Left ventricle myocardium inferior (tissue), 1 donor: Measurements from ENCODE around the gene TMEM163. TPM values are rescaled to one million over a fixed set of nuclear protein-coding genes. Genes with fewer than 3 reads are reported as not detected.
"Not testable (repeated sequence)": the region's sequence is repeated elsewhere in the genome, so short reads cannot be mapped to it uniquely, and the experiment has no call there.

ENCODE experiments used
- DNase-seq: peaks from one replicate; pipeline ENCODE4 v3.0.0-alpha.2; 2020
- H3K27ac ChIP-seq: fragments of 200-600 bp; replicated peaks from 2 replicates; pipeline ENCODE4 v1.8.0; 2021
- H3K27me3 ChIP-seq: fragments of 200-600 bp; 2 replicates; pipeline ENCODE4 v1.8.0; 2021; ENCODE audit warnings: low read depth
- H3K36me3 ChIP-seq: fragments of 200-600 bp; 2 replicates; pipeline ENCODE4 v1.8.0; 2021
- H3K4me1 ChIP-seq: fragments of 200-600 bp; 2 replicates; pipeline ENCODE4 v1.8.0; 2021
- H3K4me3 ChIP-seq: fragments of 200-600 bp; 2 replicates; pipeline ENCODE4 v1.8.0; 2021; ENCODE audit warnings: mild to moderate bottlenecking, moderate library complexity
- H3K9me3 ChIP-seq: fragments of 200-600 bp; replicated peaks from 2 replicates; pipeline ENCODE4 v1.8.0; 2021
- CTCF ChIP-seq: fragments of 200-600 bp; IDR thresholded peaks from 2 replicates; pipeline ENCODE4 v1.8.0; 2021; ENCODE audit warnings: antibody characterized with exemption, mild to moderate bottlenecking, borderline replicate concordance
- intact Hi-C: fragments of 100-400 bp; cut with micrococcal nuclease; formaldehyde crosslinking; loops from one replicate; pipeline ENCODE4 v1.11.0; 2022
- total RNA-seq: library from RNA; stranded (reverse); fragmentation: NEBNext Ultra II Directional; extraction: Animal tissue kit (Norgen Biotek cat#: 25700); gene quantifications from one replicate; pipeline ENCODE4 v1.2.1, GENCODE V29; 2021
- donor health status: DM: no; HTN: yes; CAD: no; lungs with severe emphysema.

The TMEM163 gene
- total RNA-seq, 1 donor from 2014 or later, result 0.22 TPM

- no peak for TF ChIP-seq CTCF
- no peak overlapping the region for H3K4me3 ChIP-seq
- peaks cover 24% of the 10 kb centered on the region for H3K4me1 ChIP-seq
- no peaks in the 10 kb centered on the region for H3K27me3 ChIP-seq
- H3K36me3 ChIP-seq, result no peaks in the 10 kb centered on the region
- DNase-seq, result no peak
- no peak overlapping the region for H3K27ac ChIP-seq
- intact Hi-C loops, result no loop called here
- H3K9me3 ChIP-seq, result no peaks in the 10 kb centered on the region
These were observed 228.9 kb downstream of the TMEM163 start for GRCh38 chr2:134489732-134490384.

DNA sequence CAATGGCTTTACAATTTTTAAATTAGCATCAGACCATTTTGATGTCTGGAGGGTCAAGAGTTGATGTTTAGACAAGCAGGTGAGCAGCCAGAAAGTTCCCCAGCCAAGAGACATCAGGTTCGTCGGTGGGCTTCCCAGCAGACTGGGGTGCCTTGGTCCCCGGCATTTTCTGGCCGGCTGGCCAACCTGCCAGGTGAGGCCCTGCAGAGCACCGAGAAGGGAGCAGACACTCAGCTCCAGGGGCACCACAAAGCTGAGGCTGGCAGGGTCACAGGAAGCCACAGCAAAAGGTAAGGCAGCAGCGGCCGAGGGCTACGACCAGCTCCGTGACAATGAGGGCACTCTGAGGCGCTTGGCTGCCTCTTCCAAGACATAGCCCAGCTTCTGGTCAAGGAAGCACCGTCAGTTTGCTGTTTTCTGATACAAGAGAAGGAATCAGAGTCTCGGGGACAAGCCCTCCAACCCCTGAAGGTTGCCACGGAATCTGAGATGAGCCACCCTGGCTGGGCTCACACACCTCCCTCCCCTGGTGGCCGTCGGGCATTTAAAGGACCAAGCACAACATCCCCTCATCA lies 235.9 kb downstream of the TMEM163 start:
- Histone ChIP-seq H3K4me1 (no peaks in the 10 kb centered on the region), H3K36me3 (no peaks in the 10 kb centered on the region), H3K27me3 (no peaks in the 10 kb centered on the region), H3K4me3 (no peak overlapping the region), H3K9me3 (no peaks in the 10 kb centered on the region), H3K27ac (no peak overlapping the region)
- intact Hi-C loops, result no loop called here
- no peak for DNase-seq
- TF ChIP-seq CTCF, result no peak

DNA sequence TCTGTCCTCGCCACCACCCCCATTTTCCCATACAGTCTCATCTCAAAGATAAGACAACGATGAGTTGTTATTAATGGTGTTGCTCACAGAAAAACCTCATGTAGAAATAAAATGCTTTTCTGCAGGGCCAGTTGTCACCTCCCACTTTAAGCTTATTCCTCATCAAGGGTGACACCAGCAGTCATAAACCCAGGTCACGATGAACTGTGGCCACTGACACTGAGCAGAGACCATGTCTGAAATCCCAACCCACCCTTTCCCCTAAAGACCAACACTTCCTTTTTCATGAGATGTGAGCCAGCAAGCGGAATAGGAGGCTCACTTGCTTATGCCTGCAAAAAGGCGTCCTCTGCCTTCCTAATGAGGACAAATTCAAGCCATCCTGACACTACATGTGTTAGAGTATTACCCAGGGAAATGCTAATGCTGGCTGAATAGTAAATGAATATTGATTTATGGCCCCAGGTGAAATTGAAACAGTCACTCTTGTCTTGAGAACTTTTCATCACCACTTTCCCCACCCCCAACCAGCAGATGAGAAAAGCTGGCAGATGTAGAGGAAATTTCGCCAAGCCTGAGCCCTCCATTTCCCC lies 236.6 kb downstream of the TMEM163 start:
- Histone ChIP-seq H3K4me3 (no peak overlapping the region), H3K27me3 (no peaks in the 10 kb centered on the region), H3K27ac (no peak overlapping the region), H3K36me3 (no peaks in the 10 kb centered on the region), H3K9me3 (no peaks in the 10 kb centered on the region), H3K4me1 (no peaks in the 10 kb centered on the region)
- intact Hi-C loops, result no loop called here
- DNase-seq, result no peak
- TF ChIP-seq CTCF, result no peak

- Histone ChIP-seq H3K4me3 (no peak overlapping the region), H3K4me1 (no peaks in the 10 kb centered on the region), H3K9me3 (no peaks in the 10 kb centered on the region), H3K36me3 (no peaks in the 10 kb centered on the region), H3K27me3 (no peaks in the 10 kb centered on the region), H3K27ac (no peak overlapping the region)
- no peak for DNase-seq
- no peak for TF ChIP-seq CTCF
- intact Hi-C loops, result no loop called here
These were observed 239.0 kb downstream of the TMEM163 start for GRCh38 chr2:134479696-134480330.

DNA sequence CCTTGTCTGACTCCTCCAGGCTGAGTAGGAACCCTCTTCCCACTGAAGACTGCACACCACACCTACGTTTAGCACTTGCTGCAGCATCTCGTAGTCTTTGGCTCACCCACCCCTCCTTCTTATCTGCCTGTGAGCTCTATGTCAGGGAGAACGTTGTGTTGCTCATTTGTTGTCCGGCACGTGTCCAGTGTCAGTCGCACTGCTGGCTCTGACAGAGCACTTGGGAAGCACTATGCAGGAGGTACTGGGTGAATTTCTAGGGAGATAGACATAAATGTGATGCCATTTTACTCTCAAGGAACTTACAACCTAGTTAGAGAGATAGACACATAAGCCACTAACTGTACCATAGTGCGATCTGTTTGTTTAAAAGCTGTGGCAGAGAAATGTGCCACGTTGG lies 241.8 kb downstream of the TMEM163 start:
- H3K27me3 ChIP-seq, intact Hi-C loops, H3K4me3 ChIP-seq, DNase-seq, H3K27ac ChIP-seq, H3K4me1 ChIP-seq, H3K36me3 ChIP-seq: not testable (repeated sequence)
- peaks cover 21% of the 10 kb centered on the region for H3K9me3 ChIP-seq
